Gastrocnemius medialis (tissue), 4 donors: Measurements from ENCODE around the gene CTNNA2. TPM values are rescaled to one million over a fixed set of nuclear protein-coding genes. Genes with fewer than 3 reads are reported as not detected.

Experiments
- ATAC-seq, 2 donors: fragments of 150-250 bp; one replicate each; pipeline ENCODE4 v1.9.1; 2016
- DNase-seq, 2 donors: peaks; one replicate each; pipeline ENCODE4 v3.0.0-alpha.2; 2019
- H3K27ac ChIP-seq, 4 donors: fragments of 200-600 bp; sonication (generic); 1 replicate in 1 of 4; 2 replicates in 3 of 4; pipeline ENCODE4 v1.5.1; 2016 to 2018; ENCODE audit warnings: mild to moderate bottlenecking in 2 of 4, moderate library complexity in 1 of 4
- H3K27me3 ChIP-seq, 3 donors: fragments of 200-600 bp; sonication (generic) in 2 of 3; 1 replicate in 1 of 3; 2 replicates in 2 of 3; pipeline versions ENCODE4 v1.5.1 to v1.6.0; 2016 to 2019; ENCODE audit warnings: mild to moderate bottlenecking in 1 of 3, moderate library complexity in 1 of 3
- H3K36me3 ChIP-seq, 2 donors: fragments of 200-600 bp; sonication (generic) in 1 of 2; one replicate each; pipeline ENCODE4 v1.5.1; 2017 to 2018
- H3K4me1 ChIP-seq, 2 donors: fragments of 200-600 bp; sonication (generic) in 1 of 2; one replicate each; pipeline ENCODE4 v1.5.1; 2016 to 2017; ENCODE audit warnings: mild to moderate bottlenecking in 2 of 2
- H3K4me3 ChIP-seq, 4 donors: fragments of 200-600 bp; sonication (generic) in 3 of 4; 1 replicate in 1 of 4; 2 replicates in 3 of 4; pipeline ENCODE4 v1.5.1; 2016 to 2019; ENCODE audit warnings: mild to moderate bottlenecking in 2 of 4
- H3K9me3 ChIP-seq, 3 donors: fragments of 200-600 bp; sonication (generic) in 2 of 3; 1 replicate in 1 of 3; 2 replicates in 2 of 3; pipeline ENCODE4 v1.5.1; 2016 to 2019
- CTCF ChIP-seq, 5 experiments: fragments of 450-650 bp in 3 of 5; fragments of 200-600 bp in 2 of 5; sonication (generic) in 2 of 5; IDR thresholded peaks in 4 of 5; conservative IDR thresholded peaks in 1 of 5; 1 replicate in 4 of 5; 2 replicates in 1 of 5; pipeline ENCODE4 v1.5.1; 2016 to 2019; ENCODE audit warnings: antibody characterized with exemption in 5 of 5, mild to moderate bottlenecking in 3 of 5, moderate library complexity in 3 of 5
- POLR2A ChIP-seq, 2 donors: fragments of 450-650 bp; IDR thresholded peaks; one replicate each; pipeline ENCODE4 v1.6.1; 2017; ENCODE audit warnings: antibody characterized with exemption in 2 of 2, mild to moderate bottlenecking in 2 of 2, moderate library complexity in 2 of 2
- in situ Hi-C, 4 donors: fragments of 200-750 bp; cut with MboI; loops; one replicate each; pipeline versions ENCODE4 v1.15.0 to v1.8.0; 2017; ENCODE audit warnings: low sequenced_read_pairs in 4 of 4
- intact Hi-C: fragments of 100-400 bp; cut with DNase I; formaldehyde crosslinking; loops from one replicate; pipeline ENCODE4 v1.15.1; 2023; ENCODE audit warnings: low total_unique reads
- total RNA-seq, 4 donors: library from RNA; depleted of rRNA; stranded (reverse); fragments of >200 nt; gene quantifications; one replicate each; pipeline versions ENCODE4 v1.1.0 to v1.2.3, GENCODE V29; 2016

Gene CTNNA2
- total RNA-seq, 4 donors from 2014 or later, result not detected

GRCh38 chr2:80153768-80154167, 640.9 kb downstream of the CTNNA2 start:
- Histone ChIP-seq H3K4me1 (no peaks in the 10 kb centered on the region), H3K9me3 (no peaks in the 10 kb centered on the region), H3K36me3 (no peaks in the 10 kb centered on the region), H3K27ac (no peak overlapping the region), H3K4me3 (no peak overlapping the region), H3K27me3 (no peaks in the 10 kb centered on the region)
- intact Hi-C loops (no loop called here), in situ Hi-C loops (no loop called here)
- DNase-seq, result no peak
- TF ChIP-seq CTCF (IDR thresholded peaks at IDR 0.05 in 4 of 5, conservative IDR thresholded peaks at IDR 0.05 in 1 of 5) (no peak), POLR2A (IDR thresholded peaks at IDR 0.05) (no peak)
- ATAC-seq, result no peak

- intact Hi-C loops, result no loop called here
- ATAC-seq (no peak), DNase-seq (no peak)
- in situ Hi-C loops, result no loop called here
- H3K4me3 ChIP-seq, result no peak overlapping the region
- no peaks in the 10 kb centered on the region for H3K4me1 ChIP-seq
- no peaks in the 10 kb centered on the region for H3K9me3 ChIP-seq
- H3K36me3 ChIP-seq, result no peaks in the 10 kb centered on the region
- TF ChIP-seq POLR2A (IDR thresholded peaks at IDR 0.05) (no peak), CTCF (IDR thresholded peaks at IDR 0.05 in 4 of 5, conservative IDR thresholded peaks at IDR 0.05 in 1 of 5) (no peak)
- no peak overlapping the region for H3K27ac ChIP-seq
- no peaks in the 10 kb centered on the region for H3K27me3 ChIP-seq
Measured at GRCh38 chr2:80154231-80154915, 641.5 kb downstream of the CTNNA2 start.

- intact Hi-C loops (no loop called here), in situ Hi-C loops (no loop called here)
- no peaks in the 10 kb centered on the region for H3K27me3 ChIP-seq
- DNase-seq (no peak), ATAC-seq (no peak)
- no peak overlapping the region for H3K4me3 ChIP-seq
- no peaks in the 10 kb centered on the region for H3K4me1 ChIP-seq
- TF ChIP-seq POLR2A (IDR thresholded peaks at IDR 0.05) (no peak), CTCF (IDR thresholded peaks at IDR 0.05 in 4 of 5, conservative IDR thresholded peaks at IDR 0.05 in 1 of 5) (no peak)
- H3K9me3 ChIP-seq, result no peaks in the 10 kb centered on the region
- H3K36me3 ChIP-seq, result no peaks in the 10 kb centered on the region
- H3K27ac ChIP-seq, result no peak overlapping the region
Measured at GRCh38 chr2:80164375-80164774, 651.5 kb downstream of the CTNNA2 start.

GRCh38 chr2:80166483-80167171, 653.8 kb downstream of the CTNNA2 start:
- in situ Hi-C loops, result no loop called here
- ATAC-seq, result no peak
- H3K4me1 ChIP-seq, result no peaks in the 10 kb centered on the region
- no peaks in the 10 kb centered on the region for H3K27me3 ChIP-seq
- no peak for TF ChIP-seq CTCF (IDR thresholded peaks at IDR 0.05 in 4 of 5, conservative IDR thresholded peaks at IDR 0.05 in 1 of 5)
- no peak for TF ChIP-seq POLR2A (IDR thresholded peaks at IDR 0.05)
- intact Hi-C loops, result no loop called here
- H3K9me3 ChIP-seq, result no peaks in the 10 kb centered on the region
- no peaks in the 10 kb centered on the region for H3K36me3 ChIP-seq
- H3K4me3 ChIP-seq, result no peak overlapping the region
- no peak for DNase-seq
- no peak overlapping the region for H3K27ac ChIP-seq
